H1 (cell line): Measurements from ENCODE around the gene TTC32. TPM values are rescaled to one million over a fixed set of nuclear protein-coding genes. Genes with fewer than 3 reads are reported as not detected.
A peak's percentile ranks its signal among the peaks of the same experiment; 100 is the strongest.

Source experiments
- CTCF ChIA-PET: fragments of 300-600 bp; sonication (Branson Sonifier 250); formaldehyde crosslinking; loops from one replicate; lab custom pipeline; 2021; ENCODE audit not compliant: partially characterized antibody; lab: Charles Lee
- POLR2A ChIA-PET: fragments of 300-600 bp; sonication (Branson Sonifier 250); formaldehyde crosslinking; loops from one replicate; lab custom pipeline; 2021; ENCODE audit warnings: inconsistent platforms; ENCODE audit not compliant: partially characterized antibody; lab: Charles Lee
- DNase-seq, 2 experiments: peaks; one replicate each; pipeline versions ENCODE4 v3.0.0 to v3.0.0-alpha.2; 2010 to 2022; ENCODE audit warnings: low spot score in 2 of 2, low read depth in 1 of 2, mixed read lengths in 1 of 2
- FAIRE-seq: peaks from 2 replicates; lab custom pipeline; 2011; peaks lifted over from hg19 to GRCh38; lab: Jason Lieb, UNC
- H2AFZ ChIP-seq: 2 replicates; pipeline ENCODE4 v1.8.1; 2012; ENCODE audit warnings: low read length, inconsistent platforms
- H2AK5ac ChIP-seq: 2 replicates; pipeline ENCODE4 v1.6.1; 2013; ENCODE audit warnings: low read depth, low read length
- H2BK120ac ChIP-seq: replicated peaks from 2 replicates; pipeline ENCODE3; 2013; ENCODE audit warnings: low read depth, low read length, inconsistent platforms
- H2BK12ac ChIP-seq: 2 replicates; pipeline ENCODE4 v1.6.1; 2013; ENCODE audit warnings: low read depth, low read length
- H2BK15ac ChIP-seq: 2 replicates; pipeline ENCODE4 v1.6.1; 2013; ENCODE audit warnings: low read length
- H2BK20ac ChIP-seq: 2 replicates; pipeline ENCODE4 v1.6.1; 2013; ENCODE audit warnings: low read length
- H2BK5ac ChIP-seq: 2 replicates; pipeline ENCODE4 v1.6.1; 2013; ENCODE audit warnings: low read depth, low read length
- H3K14ac ChIP-seq: 2 replicates; pipeline ENCODE4 v1.6.1; 2013; ENCODE audit warnings: inconsistent platforms; ENCODE audit not compliant: insufficient read length
- H3K18ac ChIP-seq: 2 replicates; pipeline ENCODE4 v1.6.1; 2013; ENCODE audit warnings: low read length; ENCODE audit errors: extremely low read depth
- H3K23ac ChIP-seq: 2 replicates; pipeline ENCODE4 v1.6.1; 2013; ENCODE audit warnings: inconsistent platforms; ENCODE audit not compliant: insufficient read length
- H3K23me2 ChIP-seq: 2 replicates; pipeline ENCODE4 v1.6.1; 2013; ENCODE audit warnings: low read depth, low read length
- H3K27ac ChIP-seq: 2 replicates; pipeline ENCODE4 v1.6.1; 2011; ENCODE audit warnings: low read depth, low read length, inconsistent platforms
- H3K27me3 ChIP-seq, 4 experiments: replicated peaks in 1 of 4; 1 replicate in 1 of 4; 2 replicates in 3 of 4; pipeline versions ENCODE4 v1.6.1 to v1.8.1; 2011 to 2013; ENCODE audit warnings: low read length in 3 of 4, mild to moderate bottlenecking in 3 of 4, inconsistent platforms in 2 of 4, mixed read lengths in 2 of 4, moderate library complexity in 1 of 4; ENCODE audit not compliant: control insufficient read depth in 3 of 4, insufficient read depth in 3 of 4; ENCODE audit errors: extremely low read depth in 1 of 4
- H3K36me3 ChIP-seq, 4 experiments: 2 replicates each; pipeline versions ENCODE4 v1.6.1 to v1.8.1; 2011 to 2013; ENCODE audit warnings: mild to moderate bottlenecking in 4 of 4, low read length in 3 of 4, moderate library complexity in 2 of 4, control low read depth in 1 of 4, inconsistent platforms in 1 of 4; ENCODE audit not compliant: insufficient read depth in 4 of 4, control insufficient read depth in 2 of 4
- H3K4ac ChIP-seq: replicated peaks from 2 replicates; pipeline ENCODE3; 2013; ENCODE audit warnings: low read length, low read depth, mixed read lengths, inconsistent platforms; ENCODE audit not compliant: insufficient read length
- H3K4me1 ChIP-seq, 4 experiments: replicated peaks in 1 of 4; 1 replicate in 1 of 4; 2 replicates in 3 of 4; pipeline versions ENCODE4 v1.6.1 to v1.8.1; 2011 to 2013; ENCODE audit warnings: low read length in 3 of 4, inconsistent platforms in 2 of 4, mixed read lengths in 1 of 4; ENCODE audit not compliant: insufficient read depth in 4 of 4, control insufficient read depth in 3 of 4
- H3K4me2 ChIP-seq, 2 experiments: 2 replicates each; pipeline versions ENCODE4 v1.6.1 to v1.8.1; 2011 to 2013; ENCODE audit warnings: low read depth in 2 of 2, low read length in 2 of 2, control low read depth in 1 of 2, inconsistent platforms in 1 of 2, mild to moderate bottlenecking in 1 of 2; ENCODE audit not compliant: insufficient read depth in 1 of 2
- H3K4me3 ChIP-seq, 4 experiments: fragments of 200-600, 300-600 bp in 1 of 4; sonication (generic), shearing (Covaris generic), sonication (Bioruptor Twin) in 1 of 4; 2 replicates each; pipeline versions ENCODE4 v1.5.1 to v1.8.1; 2011 to 2016; ENCODE audit warnings: low read length in 4 of 4, low read depth in 3 of 4, control low read depth in 2 of 4, inconsistent platforms in 2 of 4, mild to moderate bottlenecking in 2 of 4, mixed read lengths in 1 of 4, moderate library complexity in 1 of 4; ENCODE audit not compliant: insufficient read depth in 2 of 4; ENCODE audit errors: extremely low read depth in 1 of 4
- H3K56ac ChIP-seq: replicated peaks from 2 replicates; pipeline ENCODE3; 2013; ENCODE audit warnings: low read depth, mild to moderate bottlenecking, mixed read lengths, low read length, inconsistent platforms; ENCODE audit not compliant: insufficient read length
- H3K79me1 ChIP-seq: 2 replicates; pipeline ENCODE4 v1.6.1; 2013; ENCODE audit warnings: low read depth, low read length, control low read depth
- H3K79me2 ChIP-seq, 2 experiments: 2 replicates each; pipeline versions ENCODE4 v1.6.1 to v1.8.1; 2012 to 2013; ENCODE audit warnings: low read length in 2 of 2, mild to moderate bottlenecking in 2 of 2, inconsistent platforms in 1 of 2; ENCODE audit not compliant: insufficient read depth in 2 of 2, control insufficient read depth in 1 of 2
- H3K9ac ChIP-seq, 4 experiments: replicated peaks in 1 of 4; 1 replicate in 1 of 4; 2 replicates in 3 of 4; pipeline versions ENCODE4 v1.6.1 to v1.8.1; 2011 to 2013; ENCODE audit warnings: low read depth in 3 of 4, low read length in 3 of 4, control low read depth in 2 of 4, mild to moderate bottlenecking in 2 of 4, moderate library complexity in 2 of 4, inconsistent platforms in 1 of 4; ENCODE audit errors: extremely low read depth in 1 of 4
- H3K9me3 ChIP-seq, 2 experiments: 2 replicates each; pipeline versions ENCODE4 v1.6.1 to v1.8.1; 2012 to 2013; ENCODE audit warnings: mild to moderate bottlenecking in 2 of 2, moderate library complexity in 2 of 2, control low read depth in 1 of 2, inconsistent platforms in 1 of 2, low read depth in 1 of 2, low read length in 1 of 2, mixed read lengths in 1 of 2; ENCODE audit not compliant: insufficient read depth in 2 of 2
- H4K20me1 ChIP-seq, 2 experiments: replicated peaks in 1 of 2; 2 replicates each; pipeline versions ENCODE3 to v1.8.1; 2011 to 2013; ENCODE audit warnings: inconsistent platforms in 2 of 2, low read length in 2 of 2, mild to moderate bottlenecking in 1 of 2; ENCODE audit not compliant: insufficient read depth in 2 of 2, control insufficient read depth in 1 of 2
- H4K5ac ChIP-seq: 2 replicates; pipeline ENCODE4 v1.6.1; 2013; ENCODE audit warnings: low read length, low read depth, mixed read lengths, inconsistent platforms; ENCODE audit not compliant: insufficient read length
- H4K8ac ChIP-seq: 2 replicates; pipeline ENCODE4 v1.8.0; 2013; ENCODE audit warnings: mild to moderate bottlenecking, moderate library complexity, low read length, inconsistent platforms; ENCODE audit not compliant: insufficient read depth; ENCODE audit errors: extremely low read depth
- H4K91ac ChIP-seq: replicated peaks from 2 replicates; pipeline ENCODE3; 2013; ENCODE audit warnings: low read length, mixed read lengths, inconsistent platforms; ENCODE audit not compliant: insufficient read length
- ASH2L ChIP-seq: fragments of 200-600, 300-600 bp; sonication (generic); IDR thresholded peaks from one replicate; pipeline ENCODE4 v1.7.1; 2017; ENCODE audit warnings: low read length
- BRCA1 ChIP-seq: IDR thresholded peaks from 2 replicates; pipeline ENCODE4 v1.6.1; 2012; ENCODE audit warnings: low read depth, low read length, improper control_type of control experiment
- EZH2 ChIP-seq: fragments of 200-600 bp; sonication (generic); IDR thresholded peaks from 2 replicates; pipeline ENCODE4 v1.7.1; 2012; ENCODE audit warnings: low read depth, mild to moderate bottlenecking, moderate library complexity, low read length, inconsistent platforms; ENCODE audit not compliant: severe bottlenecking
- GTF2F1 ChIP-seq: IDR thresholded peaks from 2 replicates; pipeline ENCODE4 v1.6.1; 2012; ENCODE audit warnings: low read depth, low read length, improper control_type of control experiment, borderline replicate concordance
- KDM4A ChIP-seq: IDR thresholded peaks from one replicate; pipeline ENCODE4 v1.7.1; 2012; ENCODE audit warnings: low read depth, mild to moderate bottlenecking, moderate library complexity, low read length, inconsistent platforms; ENCODE audit not compliant: severe bottlenecking
- KDM5A ChIP-seq: fragments of 200-600 bp; IDR thresholded peaks from 2 replicates; pipeline ENCODE4 v1.7.1; 2012; ENCODE audit warnings: mild to moderate bottlenecking, low read length, inconsistent platforms, mixed read lengths
- NRF1 ChIP-seq: IDR thresholded peaks from 2 replicates; pipeline ENCODE4 v1.6.1; 2011; ENCODE audit warnings: mild to moderate bottlenecking, low read depth, low read length, improper control_type of control experiment
- RAD21 ChIP-seq, 2 experiments: IDR thresholded peaks in 1 of 2; conservative IDR thresholded peaks in 1 of 2; 2 replicates each; pipeline ENCODE4 v1.6.1; 2011; ENCODE audit warnings: low read depth in 2 of 2, low read length in 2 of 2, improper control_type of control experiment in 1 of 2, inconsistent platforms in 1 of 2, mild to moderate bottlenecking in 1 of 2, moderate library complexity in 1 of 2
- RBBP5 ChIP-seq: IDR thresholded peaks from 2 replicates; pipeline ENCODE4 v1.7.1; 2012; ENCODE audit warnings: low read depth, mild to moderate bottlenecking, inconsistent platforms, low read length, moderate library complexity, borderline replicate concordance
- SIX5 ChIP-seq: IDR thresholded peaks from 2 replicates; pipeline ENCODE4 v1.6.1; 2011; ENCODE audit warnings: mild to moderate bottlenecking, low read depth, low read length
- SP1 ChIP-seq: IDR thresholded peaks from 2 replicates; pipeline ENCODE4 v1.6.1; 2011; ENCODE audit warnings: low read depth, low read length
- SRF ChIP-seq: IDR thresholded peaks from 2 replicates; pipeline ENCODE4 v1.6.1; 2011; ENCODE audit warnings: mild to moderate bottlenecking, low read depth, low read length, moderate library complexity
- TAF1 ChIP-seq: IDR thresholded peaks from 2 replicates; pipeline ENCODE4 v1.6.1; 2011; ENCODE audit warnings: mild to moderate bottlenecking, low read depth, low read length
- WGBS, 2 experiments: shearing (Covaris generic) in 1 of 2; methylation state at CpG; one replicate each; pipeline versions ENCODE4 v1.1.6 to v1.1.7; 2013 to 2015; ENCODE audit warnings: low lambda C conversion rate in 2 of 2, mixed read lengths in 2 of 2, inconsistent platforms in 1 of 2, low coverage in 1 of 2, missing lambda C conversion rate in 1 of 2; ENCODE audit not compliant: insufficient replicate concordance in 2 of 2, insufficient coverage in 1 of 2, insufficient read length in 1 of 2; ENCODE audit errors: extremely low coverage in 1 of 2, missing lambda C conversion rate in 1 of 2; 5-methylcytosine and 5-hydroxymethylcytosine counted together
- polyA plus RNA-seq, 7 experiments: library from polyadenylated mRNA; depleted of rRNA in 3 of 7; stranded (reverse) in 5 of 7; unstranded in 2 of 7; fragments of >200 nt in 5 of 7; fragments of 200-250 nt in 2 of 7; gene quantifications; 1 replicate in 5 of 7; 2 replicates in 1 of 7; 4 replicates in 1 of 7; pipeline versions ENCODE4 v1.2.1 to v1.2.3, GENCODE V29; 2011 to 2013; ENCODE audit warnings: missing spikeins in 2 of 7, mixed read lengths in 2 of 7
- total RNA-seq: library from RNA; stranded (reverse); fragmentation: NEBNext Ultra II Directional; extraction: Animal tissue kit (Norgen Biotek cat#: 25700); gene quantifications from 2 replicates; pipeline ENCODE4 v1.2.1, GENCODE V29; 2021
- TF ChIP-seq, protein P1 (sequence below): IDR thresholded peaks from 2 replicates; pipeline ENCODE4 v1.6.1; 2012; ENCODE audit warnings: inconsistent platforms

TTC32 gene
- total and polyA plus RNA-seq, 2 of the 8 experiments (the other 6 are each of a cell fraction or from before 2014, with no cell fraction given): 6.8 to 8.7 TPM

DNA sequence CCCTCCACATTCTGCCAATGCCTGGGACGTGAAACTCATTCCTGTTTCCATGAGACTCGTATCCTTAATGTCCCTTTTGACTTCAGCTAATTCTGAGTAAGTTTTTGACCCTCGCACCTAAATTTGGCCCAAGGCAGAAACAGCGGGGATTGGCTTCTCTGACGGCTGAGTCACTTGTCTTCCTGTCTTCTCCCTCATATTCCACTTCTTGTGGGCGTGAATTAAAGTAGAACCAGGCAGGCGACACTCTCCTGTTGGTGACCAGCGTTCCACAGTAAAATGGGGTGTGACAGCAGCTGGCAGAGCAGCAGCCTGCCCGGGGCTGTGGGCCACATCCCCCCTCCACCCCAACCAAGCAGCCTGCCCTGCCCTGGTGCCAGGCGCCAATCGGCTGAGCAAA, 15.5 kb downstream of the TTC32 start:
- no peak overlapping the region for H2BK15ac ChIP-seq
- FAIRE-seq (no peak), DNase-seq (peak in 1 of 2 experiments; percentile 24)
- H3K4ac ChIP-seq: no peak overlapping the region
- H4K20me1 ChIP-seq: no peaks in the 10 kb centered on the region
- no peak overlapping the region for H4K5ac ChIP-seq
- H3K9ac ChIP-seq: no peak overlapping the region
- no peak overlapping the region for H3K56ac ChIP-seq
- H3K9me3 ChIP-seq: no peaks in the 10 kb centered on the region
- H2AFZ ChIP-seq: no peak overlapping the region
- H2AK5ac ChIP-seq: no peak overlapping the region
- H3K4me1 ChIP-seq: 0 out of 7 replicates have a peak, but pooled peaks cover 0 to 2% (median 0%) of the 10 kb centered on the region in 4 experiments
- no peak overlapping the region for H3K18ac ChIP-seq
- 79% methylated on average over 11 of the region's 11 CpGs; no CpG with 5 or more reads in 1 of the 2 experiments for WGBS, 2 experiments
- no peak overlapping the region for H2BK5ac ChIP-seq
- no peak overlapping the region for H3K14ac ChIP-seq
- no peak overlapping the region for H2BK20ac ChIP-seq
- no peak for TF ChIP-seq ASH2L
- TF ChIP-seq SRF: no peak
- no peak for TF ChIP-seq SP1
- no peak for TF ChIP-seq TAF1
- no peak for TF ChIP-seq KDM4A
- TF ChIP-seq BRCA1: no peak
- no peak for TF ChIP-seq SIX5
- no peak for TF ChIP-seq EZH2
- TF ChIP-seq, protein P1, sequence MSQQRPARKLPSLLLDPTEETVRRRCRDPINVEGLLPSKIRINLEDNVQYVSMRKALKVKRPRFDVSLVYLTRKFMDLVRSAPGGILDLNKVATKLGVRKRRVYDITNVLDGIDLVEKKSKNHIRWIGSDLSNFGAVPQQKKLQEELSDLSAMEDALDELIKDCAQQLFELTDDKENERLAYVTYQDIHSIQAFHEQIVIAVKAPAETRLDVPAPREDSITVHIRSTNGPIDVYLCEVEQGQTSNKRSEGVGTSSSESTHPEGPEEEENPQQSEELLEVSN: no peak
- TF ChIP-seq RBBP5: no peak
- TF ChIP-seq RAD21 (IDR thresholded peaks at IDR 0.05 in 1 of 2, conservative IDR thresholded peaks at IDR 0.05 in 1 of 2; ENCODE audit: low read depth in 2 of 2, low read length in 2 of 2): no peak
- TF ChIP-seq GTF2F1: no peak
- TF ChIP-seq KDM5A: no peak
- TF ChIP-seq NRF1: no peak
- no peak overlapping the region for H3K23ac ChIP-seq
- H3K79me1 ChIP-seq: no peaks in the 10 kb centered on the region
- no peak overlapping the region; the same call in 1 of the 2 replicates for H4K8ac ChIP-seq
- ChIA-PET POLR2A (no interaction called here), CTCF (interaction anchor here (0.8 to 1.2 kb wide), 4 partner anchors 11 to 522 kb away, joined by 3 to 4 read pairs (median 3); no protein-coding TSS in a partner anchor)
- no peaks in the 10 kb centered on the region for H3K79me2 ChIP-seq
- no peak overlapping the region for H2BK12ac ChIP-seq
- H2BK120ac ChIP-seq: no peak overlapping the region
- H3K27ac ChIP-seq: no peak overlapping the region
- peak overlapping the region; percentile 17 for H4K91ac ChIP-seq
- H3K23me2 ChIP-seq: no peaks in the 10 kb centered on the region
- no peak overlapping the region for H3K4me3 ChIP-seq
- no peak overlapping the region for H3K4me2 ChIP-seq
- H3K27me3 ChIP-seq: no peaks in the 10 kb centered on the region; a peak in 1 of 7 replicates
- no peaks in the 10 kb centered on the region for H3K36me3 ChIP-seq
